ENCODE results near the gene MGME1.

DNA sequence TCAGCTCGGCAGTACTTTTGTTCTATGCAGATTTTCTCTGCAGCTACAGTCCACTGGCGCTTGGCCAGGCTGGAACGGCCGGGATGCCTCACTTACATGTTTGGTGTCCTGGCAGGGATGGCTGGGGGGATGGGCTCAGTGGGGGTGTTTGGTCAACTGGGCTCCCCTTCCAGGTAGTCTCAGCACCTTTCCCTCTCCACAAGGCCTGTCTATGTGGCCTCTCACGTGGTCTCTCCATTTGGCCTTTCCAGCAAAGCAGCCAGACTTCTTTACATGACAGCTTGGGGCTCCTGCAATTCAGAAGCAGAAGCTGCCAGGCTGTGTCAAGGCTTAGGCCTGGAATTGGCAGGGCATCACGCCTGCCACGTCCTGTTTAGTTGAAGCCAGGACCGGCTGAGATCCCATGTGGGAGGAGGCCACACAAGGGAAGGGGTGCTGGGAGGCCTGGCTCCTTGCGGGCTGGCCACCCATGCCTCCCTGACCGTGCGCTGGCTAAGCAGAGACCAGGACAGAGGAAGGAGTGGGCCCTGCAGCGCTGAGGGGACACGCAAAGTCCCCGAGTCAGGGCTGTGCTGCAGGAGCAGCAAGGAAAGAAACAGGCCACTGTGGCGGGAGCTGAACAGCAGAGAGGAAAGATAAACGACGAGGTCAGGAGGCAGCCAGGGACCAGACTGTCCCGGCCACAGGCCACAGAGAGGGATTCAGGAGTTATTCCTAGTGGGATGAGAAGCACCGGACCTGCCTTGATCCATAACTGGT lies 38.9 kb downstream of the MGME1 start:
- no peak for TF ChIP-seq EZH2 (IDR thresholded peaks at IDR 0.05; ENCODE audit: low read depth)
- TF ChIP-seq, protein P1, sequence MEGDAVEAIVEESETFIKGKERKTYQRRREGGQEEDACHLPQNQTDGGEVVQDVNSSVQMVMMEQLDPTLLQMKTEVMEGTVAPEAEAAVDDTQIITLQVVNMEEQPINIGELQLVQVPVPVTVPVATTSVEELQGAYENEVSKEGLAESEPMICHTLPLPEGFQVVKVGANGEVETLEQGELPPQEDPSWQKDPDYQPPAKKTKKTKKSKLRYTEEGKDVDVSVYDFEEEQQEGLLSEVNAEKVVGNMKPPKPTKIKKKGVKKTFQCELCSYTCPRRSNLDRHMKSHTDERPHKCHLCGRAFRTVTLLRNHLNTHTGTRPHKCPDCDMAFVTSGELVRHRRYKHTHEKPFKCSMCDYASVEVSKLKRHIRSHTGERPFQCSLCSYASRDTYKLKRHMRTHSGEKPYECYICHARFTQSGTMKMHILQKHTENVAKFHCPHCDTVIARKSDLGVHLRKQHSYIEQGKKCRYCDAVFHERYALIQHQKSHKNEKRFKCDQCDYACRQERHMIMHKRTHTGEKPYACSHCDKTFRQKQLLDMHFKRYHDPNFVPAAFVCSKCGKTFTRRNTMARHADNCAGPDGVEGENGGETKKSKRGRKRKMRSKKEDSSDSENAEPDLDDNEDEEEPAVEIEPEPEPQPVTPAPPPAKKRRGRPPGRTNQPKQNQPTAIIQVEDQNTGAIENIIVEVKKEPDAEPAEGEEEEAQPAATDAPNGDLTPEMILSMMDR (conservative IDR thresholded peaks at IDR 0.05), result no peak
